ENCODE results near the gene IL25.
A peak's percentile ranks its signal among the peaks of the same experiment; 100 is the strongest.
"Not testable (repeated sequence)": the region's sequence is repeated elsewhere in the genome, so short reads cannot be mapped to it uniquely, and the experiment has no call there.

Gene IL25

GRCh38 chr14:23377198-23377550, 4.6 kb downstream of the IL25 start:
- no peak for DNase-seq

- DNase-seq: no peak
These were observed 5.3 kb downstream of the IL25 start for GRCh38 chr14:23377573-23378563.

- DNase-seq: no peak
These were observed 6.1 kb downstream of the IL25 start for GRCh38 chr14:23378612-23379220.

- DNase-seq: peak; percentile 67
These were observed 7.0 kb downstream of the IL25 start for GRCh38 chr14:23379366-23380196.

- DNase-seq: no peak
These were observed 7.7 kb downstream of the IL25 start for GRCh38 chr14:23380197-23380914.

- no peak for DNase-seq
These were observed 8.4 kb downstream of the IL25 start for GRCh38 chr14:23380976-23381375.

- no peak for DNase-seq
These were observed 9.3 kb downstream of the IL25 start for GRCh38 chr14:23381871-23382270.

GRCh38 chr14:23382276-23382675, 9.7 kb downstream of the IL25 start:
- no peak for DNase-seq

GRCh38 chr14:23382731-23383440, 10.3 kb downstream of the IL25 start:
- DNase-seq: no peak

- DNase-seq: no peak
These were observed 11.9 kb downstream of the IL25 start for GRCh38 chr14:23384364-23385080.

- no peak for DNase-seq
These were observed 12.6 kb downstream of the IL25 start for GRCh38 chr14:23385244-23385641.

- DNase-seq: no peak
These were observed 13.1 kb downstream of the IL25 start for GRCh38 chr14:23385642-23386265.

GRCh38 chr14:23386266-23386657, 13.7 kb downstream of the IL25 start:
- not testable (repeated sequence) for DNase-seq

- no peak for DNase-seq
These were observed 14.4 kb downstream of the IL25 start for GRCh38 chr14:23386999-23387398.

GRCh38 chr14:23387916-23388882, 15.6 kb downstream of the IL25 start:
- no peak for DNase-seq

- no peak for DNase-seq
These were observed 16.4 kb downstream of the IL25 start for GRCh38 chr14:23388996-23389395.

- no peak for DNase-seq
These were observed 16.8 kb downstream of the IL25 start for GRCh38 chr14:23389396-23389795.

- not testable (repeated sequence) for DNase-seq
These were observed 17.3 kb downstream of the IL25 start for GRCh38 chr14:23389871-23390270.

- no peak for DNase-seq
These were observed 20.0 kb downstream of the IL25 start for GRCh38 chr14:23392613-23393012.

GRCh38 chr14:23396126-23396525, 23.5 kb downstream of the IL25 start:
- no peak for DNase-seq
